ENCODE results near the gene MSANTD7.
"Not testable (repeated sequence)": the region's sequence is repeated elsewhere in the genome, so short reads cannot be mapped to it uniquely, and the experiment has no call there.

MSANTD7 gene

GRCh38 chr10:14837757-14838581 is at the start of gene MSANTD7, which contains the start of the genes CDNF and HSPA14:
Gene MSANTD7, plus strand, starts transcription at chr10:14838306. Its CDS starts 3,979 bp downstream, at chr10:14842285.
Gene CDNF, minus strand, starts transcription at chr10:14838037. Its CDS starts 91 bp downstream, at chr10:14837946.
Gene HSPA14, plus strand, starts transcription at chr10:14838306. Its CDS starts 97 bp downstream, at chr10:14838403.
- DNase-seq (ENCODE audit: low read depth in 2 of 2), result peak; percentile 99

GRCh38 chr10:14798636-14799035 is 39.5 kb upstream of the MSANTD7 start:
- no peak for DNase-seq (ENCODE audit: low read depth in 2 of 2)

- DNase-seq (ENCODE audit: low read depth in 2 of 2), result no peak
These were observed 37.7 kb upstream of the MSANTD7 start for GRCh38 chr10:14800397-14800796.

GRCh38 chr10:14801723-14802122 is 36.4 kb upstream of the MSANTD7 start:
- no peak for DNase-seq (ENCODE audit: low read depth in 2 of 2)

- DNase-seq (ENCODE audit: low read depth in 2 of 2), result no peak
These were observed 34.3 kb upstream of the MSANTD7 start for GRCh38 chr10:14803827-14804226.

GRCh38 chr10:14806318-14806717 is 31.8 kb upstream of the MSANTD7 start:
- no peak for DNase-seq (ENCODE audit: low read depth in 2 of 2)

- DNase-seq (ENCODE audit: low read depth in 2 of 2), result no peak
These were observed 26.8 kb upstream of the MSANTD7 start for GRCh38 chr10:14810969-14811953.

- DNase-seq (ENCODE audit: low read depth in 2 of 2), result no peak
These were observed 25.8 kb upstream of the MSANTD7 start for GRCh38 chr10:14812271-14812670.

- DNase-seq (ENCODE audit: low read depth in 2 of 2), result no peak
These were observed 22.4 kb upstream of the MSANTD7 start for GRCh38 chr10:14815681-14816080.

- DNase-seq (ENCODE audit: low read depth in 2 of 2), result not testable (repeated sequence)
These were observed 21.4 kb upstream of the MSANTD7 start for GRCh38 chr10:14816717-14817116.

- no peak for DNase-seq (ENCODE audit: low read depth in 2 of 2)
These were observed 17.9 kb upstream of the MSANTD7 start for GRCh38 chr10:14820010-14820774.

GRCh38 chr10:14820775-14821154 is 17.3 kb upstream of the MSANTD7 start:
- DNase-seq (ENCODE audit: low read depth in 2 of 2), result no peak

GRCh38 chr10:14821635-14822375 is 16.3 kb upstream of the MSANTD7 start:
- no peak for DNase-seq (ENCODE audit: low read depth in 2 of 2)

GRCh38 chr10:14822879-14823755 is 15.0 kb upstream of the MSANTD7 start:
- no peak for DNase-seq (ENCODE audit: low read depth in 2 of 2)

GRCh38 chr10:14823966-14824365 is 14.1 kb upstream of the MSANTD7 start:
- DNase-seq (ENCODE audit: low read depth in 2 of 2), result no peak

GRCh38 chr10:14826076-14826829 is 11.9 kb upstream of the MSANTD7 start:
- DNase-seq (ENCODE audit: low read depth in 2 of 2), result no peak

- DNase-seq (ENCODE audit: low read depth in 2 of 2), result no peak
These were observed 5.0 kb upstream of the MSANTD7 start for GRCh38 chr10:14833106-14833505.

GRCh38 chr10:14836208-14836607 is 1.9 kb upstream of the MSANTD7 start:
- DNase-seq (ENCODE audit: low read depth in 2 of 2), result no peak

Measured in stimulated activated CD8-positive, alpha-beta memory T cell treated with anti-CD3 and anti-CD28 coated beads, Interleukin-2, amount 100 ng/mL, for 48 hours (primary cell).